ENCODE results near the gene SMOC2.
"Not testable (repeated sequence)": the region's sequence is repeated elsewhere in the genome, so short reads cannot be mapped to it uniquely, and the experiment has no call there.

The SMOC2 gene

GRCh38 chr6:168670401-168670985 lies 229.5 kb downstream of the SMOC2 start:
- no peak for DNase-seq

- DNase-seq, result no peak
These were observed 230.3 kb downstream of the SMOC2 start for GRCh38 chr6:168671028-168671862.

GRCh38 chr6:168671863-168672546 lies 231.0 kb downstream of the SMOC2 start:
- DNase-seq, result no peak

- no peak for DNase-seq
These were observed 233.6 kb downstream of the SMOC2 start for GRCh38 chr6:168674595-168674994.

- no peak for DNase-seq
These were observed 234.4 kb downstream of the SMOC2 start for GRCh38 chr6:168675375-168675774.

GRCh38 chr6:168675933-168676551 lies 235.1 kb downstream of the SMOC2 start:
- no peak for DNase-seq

GRCh38 chr6:168676552-168677322 lies 235.8 kb downstream of the SMOC2 start:
- DNase-seq, result no peak

GRCh38 chr6:168677323-168677781 lies 236.4 kb downstream of the SMOC2 start:
- DNase-seq, result not testable (repeated sequence)

- DNase-seq, result no peak
These were observed 237.1 kb downstream of the SMOC2 start for GRCh38 chr6:168678077-168678476.

- DNase-seq, result no peak
These were observed 237.6 kb downstream of the SMOC2 start for GRCh38 chr6:168678588-168678987.

- no peak for DNase-seq
These were observed 240.8 kb downstream of the SMOC2 start for GRCh38 chr6:168681748-168682147.

GRCh38 chr6:168683621-168684020 lies 242.6 kb downstream of the SMOC2 start:
- no peak for DNase-seq

- DNase-seq, result no peak
These were observed 243.5 kb downstream of the SMOC2 start for GRCh38 chr6:168684471-168684870.

GRCh38 chr6:168684906-168685305 lies 243.9 kb downstream of the SMOC2 start:
- DNase-seq, result no peak

- no peak for DNase-seq
These were observed 245.2 kb downstream of the SMOC2 start for GRCh38 chr6:168686029-168686738.

GRCh38 chr6:168686831-168687730 lies 246.1 kb downstream of the SMOC2 start:
- DNase-seq, result no peak

- no peak for DNase-seq
These were observed 249.3 kb downstream of the SMOC2 start for GRCh38 chr6:168690271-168690670.

GRCh38 chr6:168691774-168692173 lies 250.8 kb downstream of the SMOC2 start:
- DNase-seq, result no peak

GRCh38 chr6:168692193-168692914 lies 251.4 kb downstream of the SMOC2 start:
- DNase-seq, result no peak

- DNase-seq, result not testable (repeated sequence)
These were observed 251.9 kb downstream of the SMOC2 start for GRCh38 chr6:168692915-168693257.

Measured in NCI-H748 treated with DMSO at 0.1 percent for 48 hours (cell line).